ENCODE measurements around the gene IGFALS.

Gene IGFALS

DNA sequence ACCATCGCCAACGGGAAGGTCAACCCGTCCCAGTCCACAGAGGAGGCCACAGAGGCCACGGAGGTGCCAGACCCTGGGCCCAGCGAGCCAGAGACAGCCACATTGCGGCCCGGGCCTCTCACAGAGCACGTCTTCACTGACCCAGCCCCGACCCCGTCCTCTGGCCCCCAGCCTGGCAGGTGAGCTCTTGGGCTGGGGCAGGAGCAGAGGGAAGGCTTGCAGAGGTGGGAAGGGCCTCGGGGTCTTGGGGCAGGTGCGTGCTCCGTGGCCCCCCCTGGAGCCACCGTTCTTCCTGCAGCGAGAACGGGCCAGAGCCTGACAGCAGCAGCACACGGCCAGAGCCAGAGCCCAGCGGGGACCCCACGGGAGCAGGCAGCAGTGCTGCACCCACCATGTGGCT is 27.3 kb downstream of the IGFALS start:
- no peak for DNase-seq (ENCODE audit: low read depth, low spot score)

DNA sequence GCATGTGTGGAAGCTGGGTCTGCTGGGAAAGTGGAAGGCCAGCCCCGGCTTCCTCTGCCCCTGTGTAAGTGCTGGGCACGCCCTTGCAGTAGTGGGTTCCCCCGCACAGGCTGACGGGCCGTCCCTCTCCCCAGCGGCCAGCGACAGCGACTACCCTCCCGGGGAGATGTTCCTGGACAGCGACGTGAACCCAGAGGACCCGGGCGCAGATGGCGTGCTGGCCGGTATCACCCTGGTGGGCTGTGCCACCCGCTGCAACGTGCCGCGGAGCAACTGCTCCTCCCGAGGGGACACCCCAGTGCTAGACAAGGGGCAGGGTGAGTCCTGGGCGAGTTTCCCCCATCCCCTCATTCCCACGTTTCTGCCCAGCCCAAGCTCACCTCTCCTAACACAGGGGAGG is 27.7 kb downstream of the IGFALS start:
- no peak for DNase-seq (ENCODE audit: low read depth, low spot score)

DNA sequence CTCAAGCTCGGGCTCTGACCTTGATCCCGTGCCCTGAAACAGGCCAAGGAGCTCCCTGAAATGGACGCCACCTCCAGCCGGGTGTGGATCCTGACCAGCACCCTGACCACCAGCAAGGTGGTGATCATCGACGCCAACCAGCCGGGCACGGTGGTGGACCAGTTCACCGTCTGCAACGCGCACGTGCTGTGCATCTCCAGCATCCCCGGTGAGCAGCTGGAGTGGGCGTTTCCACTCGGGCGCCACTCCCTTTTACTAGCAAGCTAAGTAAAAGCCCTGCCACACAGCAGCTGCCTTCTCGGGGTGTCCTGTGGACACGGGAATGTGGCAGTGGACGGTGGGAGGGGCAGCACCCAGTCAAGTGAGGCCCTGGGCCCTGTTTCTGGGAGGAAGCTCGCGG is 28.5 kb downstream of the IGFALS start:
- no peak for DNase-seq (ENCODE audit: low read depth, low spot score)

DNA sequence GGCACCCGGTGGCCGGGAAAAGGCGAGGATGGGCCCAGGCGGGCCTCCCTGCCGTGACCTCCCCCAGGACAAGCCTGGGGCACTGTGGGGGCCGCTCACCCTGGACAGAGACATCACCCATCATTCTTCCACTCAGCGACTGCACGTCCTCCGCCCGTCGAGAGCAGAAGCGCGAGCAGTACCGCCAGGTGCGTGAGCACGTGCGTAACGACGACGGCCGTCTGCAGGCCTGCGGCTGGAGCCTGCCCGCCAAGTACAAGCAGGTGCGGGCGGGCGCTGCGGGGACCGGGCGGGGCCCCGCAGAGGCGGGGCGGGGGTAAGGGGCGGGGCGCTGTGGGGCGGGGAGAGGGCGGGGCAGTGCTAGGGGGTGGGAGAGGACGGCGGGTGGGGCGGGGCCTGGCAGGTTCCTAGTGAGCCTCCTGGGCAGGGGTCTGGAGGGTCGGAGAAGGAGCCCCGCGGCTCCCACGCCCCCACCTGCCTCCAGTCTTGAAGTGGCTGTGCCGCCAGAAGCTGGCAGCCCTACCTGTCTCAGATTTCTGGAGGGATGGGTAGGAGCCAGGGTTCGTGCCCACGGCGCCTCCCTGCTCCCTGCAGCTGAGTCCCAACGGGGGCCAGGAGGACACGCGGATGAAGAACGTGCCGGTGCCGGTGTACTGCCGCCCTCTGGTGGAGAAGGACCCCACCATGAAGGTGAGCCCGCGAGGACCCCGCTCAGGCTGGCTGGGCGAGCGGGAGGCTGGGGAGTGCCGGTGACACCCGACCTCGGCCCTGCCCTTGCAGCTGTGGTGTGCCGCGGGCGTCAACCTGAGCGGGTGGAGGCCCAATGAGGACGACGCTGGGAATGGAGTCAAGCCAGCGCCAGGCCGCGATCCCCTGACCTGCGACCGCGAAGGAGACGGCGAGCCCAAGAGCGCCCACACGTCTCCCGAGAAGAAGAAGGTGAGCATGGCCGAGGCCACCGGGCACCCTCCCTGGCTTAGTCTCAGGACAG is 29.7 kb downstream of the IGFALS start:
- DNase-seq (ENCODE audit: low read depth, low spot score), result no peak

DNA sequence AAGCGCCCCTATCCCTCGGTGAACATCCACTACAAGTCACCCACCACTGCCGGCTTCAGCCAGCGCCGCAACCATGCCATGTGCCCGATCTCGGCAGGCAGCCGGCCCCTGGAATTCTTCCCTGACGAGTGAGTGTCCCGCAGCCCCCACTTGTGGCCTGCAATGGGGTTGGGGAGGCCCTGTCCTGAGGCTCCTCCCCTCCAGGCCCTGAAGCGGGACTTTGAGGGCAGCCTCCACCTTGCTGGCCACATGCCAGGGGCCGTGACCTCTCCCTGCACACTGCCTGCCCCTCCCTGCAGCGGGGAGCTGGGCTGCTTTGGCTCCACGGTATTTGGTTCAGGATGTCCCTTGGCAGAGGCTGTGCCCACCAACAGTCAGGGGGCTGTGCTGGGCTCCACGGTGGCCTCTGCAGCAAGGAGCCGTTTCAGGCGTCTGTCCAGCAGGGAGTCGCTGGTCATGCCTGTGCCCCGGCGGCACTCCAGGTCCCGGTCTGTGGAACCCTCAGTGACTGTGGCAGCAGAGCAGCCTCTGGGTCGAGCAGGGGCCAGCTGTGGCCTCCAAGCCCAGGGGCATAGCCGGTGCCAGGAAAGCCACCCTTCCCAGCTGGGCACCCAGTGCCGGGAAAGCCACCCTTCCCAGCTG is 30.5 kb downstream of the IGFALS start:
- no peak for DNase-seq (ENCODE audit: low read depth, low spot score)

DNA sequence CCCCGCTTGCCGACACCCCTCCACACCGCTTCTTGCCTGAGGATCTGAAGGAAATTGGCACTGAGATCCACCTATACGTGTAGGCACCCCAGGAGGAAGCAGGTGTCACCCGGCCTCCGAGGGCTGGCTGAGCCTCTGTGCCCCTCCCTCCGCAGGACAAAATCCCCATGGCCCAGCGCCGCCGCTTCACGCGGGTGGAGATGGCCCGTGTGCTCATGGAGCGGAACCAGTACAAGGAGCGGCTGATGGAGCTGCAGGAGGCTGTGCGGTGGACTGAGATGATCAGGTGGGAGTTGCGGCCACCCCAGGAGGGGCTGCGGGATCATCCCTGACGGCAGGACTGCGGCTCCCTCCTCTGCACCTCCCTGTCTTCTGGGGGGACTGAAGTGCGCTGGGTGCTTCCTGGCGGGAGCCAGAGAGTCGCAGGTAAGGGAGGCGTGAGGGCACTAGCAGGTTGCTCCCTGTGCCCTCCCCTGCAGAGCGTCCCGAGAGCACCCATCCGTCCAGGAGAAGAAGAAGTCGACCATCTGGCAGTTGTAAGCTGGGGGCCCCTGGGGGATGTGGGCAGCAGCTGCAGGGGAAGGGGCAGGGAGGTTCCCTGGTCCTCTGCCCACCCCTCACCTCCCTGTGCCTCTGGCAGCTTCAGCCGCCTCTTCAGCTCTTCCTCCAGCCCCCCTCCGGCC is 31.2 kb downstream of the IGFALS start:
- DNase-seq (ENCODE audit: low read depth, low spot score), result no peak

DNA sequence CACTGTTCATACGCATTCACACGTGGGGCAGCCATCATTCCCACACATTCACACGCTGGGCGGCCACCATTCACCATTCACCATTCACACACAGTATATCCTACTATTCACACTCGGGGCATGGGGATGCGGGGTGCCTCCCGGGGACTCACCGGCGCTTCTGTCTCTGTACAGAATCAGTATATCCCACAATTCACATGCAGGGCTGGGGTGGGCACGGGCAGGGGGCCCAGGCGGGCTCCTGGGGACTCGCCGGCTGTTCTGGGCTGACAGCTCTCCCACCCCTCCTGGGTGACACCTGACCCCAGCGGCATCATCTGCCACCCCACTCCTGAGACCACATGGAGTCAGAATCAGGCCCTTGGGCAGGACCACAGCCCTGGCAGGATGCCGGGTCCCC is 31.8 kb downstream of the IGFALS start:
- DNase-seq (ENCODE audit: low read depth, low spot score), result no peak

DNA sequence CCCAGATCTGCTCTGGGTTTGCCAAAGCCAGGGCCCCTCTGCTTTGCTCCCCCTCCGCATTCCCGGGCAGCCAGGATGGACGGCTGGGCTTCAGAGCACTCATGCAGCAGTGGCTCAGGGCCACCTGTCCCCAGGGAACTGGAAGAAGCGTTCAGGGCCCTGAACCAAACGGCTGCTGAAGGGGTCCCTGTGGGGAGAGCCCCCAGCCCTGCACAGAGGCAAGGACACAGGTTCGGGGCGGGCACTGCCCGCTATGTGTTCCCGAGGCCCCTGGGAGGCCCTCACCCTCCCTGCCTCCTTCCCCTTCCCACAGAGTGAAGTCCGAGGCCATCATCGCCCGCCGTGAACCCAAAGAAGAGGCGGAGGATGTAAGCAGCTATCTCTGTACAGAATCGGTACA is 32.6 kb downstream of the IGFALS start:
- DNase-seq (ENCODE audit: low read depth, low spot score), result no peak

DNA sequence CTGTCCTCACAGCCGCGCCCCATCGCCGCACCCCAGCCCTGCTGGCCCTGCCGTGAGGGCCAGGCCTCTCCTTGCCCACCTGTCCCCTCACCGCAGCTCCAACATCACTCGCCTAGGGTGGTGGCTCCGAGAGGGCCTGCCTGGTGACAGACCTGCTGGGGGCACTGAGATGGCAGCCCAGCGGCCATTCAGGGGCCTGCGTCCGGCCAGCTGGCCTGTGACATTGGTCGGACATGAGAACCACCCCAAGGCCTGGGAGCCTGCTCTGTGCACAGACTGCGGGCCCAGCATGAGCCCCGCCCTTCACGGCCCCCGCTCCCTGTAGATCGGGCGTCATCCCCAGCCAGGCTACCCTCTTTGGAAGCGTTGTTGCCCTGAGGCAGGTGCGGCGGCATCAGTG is 34.0 kb downstream of the IGFALS start:
- no peak for DNase-seq (ENCODE audit: low read depth, low spot score)

DNA sequence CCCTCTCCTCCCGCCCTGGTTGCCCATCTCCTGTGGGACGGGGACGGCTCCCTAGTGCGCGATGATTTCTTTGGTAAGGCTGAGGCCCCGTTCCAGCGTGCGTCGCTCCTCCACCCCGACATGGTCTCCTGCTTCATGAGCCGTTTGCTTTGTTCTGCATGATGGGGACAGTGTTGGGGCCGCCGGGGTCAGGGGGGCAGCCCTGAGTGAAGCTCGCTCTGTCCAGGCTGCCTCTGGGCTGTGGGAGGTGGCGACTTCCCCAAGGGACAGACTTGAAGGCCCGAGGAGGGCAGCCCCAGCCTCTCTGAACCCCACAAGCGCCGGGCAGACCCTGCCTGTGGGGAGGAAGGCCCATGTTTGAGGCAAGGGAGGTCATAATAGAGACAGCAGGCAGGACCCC is 34.6 kb downstream of the IGFALS start:
- no peak for DNase-seq (ENCODE audit: low read depth, low spot score)

DNA sequence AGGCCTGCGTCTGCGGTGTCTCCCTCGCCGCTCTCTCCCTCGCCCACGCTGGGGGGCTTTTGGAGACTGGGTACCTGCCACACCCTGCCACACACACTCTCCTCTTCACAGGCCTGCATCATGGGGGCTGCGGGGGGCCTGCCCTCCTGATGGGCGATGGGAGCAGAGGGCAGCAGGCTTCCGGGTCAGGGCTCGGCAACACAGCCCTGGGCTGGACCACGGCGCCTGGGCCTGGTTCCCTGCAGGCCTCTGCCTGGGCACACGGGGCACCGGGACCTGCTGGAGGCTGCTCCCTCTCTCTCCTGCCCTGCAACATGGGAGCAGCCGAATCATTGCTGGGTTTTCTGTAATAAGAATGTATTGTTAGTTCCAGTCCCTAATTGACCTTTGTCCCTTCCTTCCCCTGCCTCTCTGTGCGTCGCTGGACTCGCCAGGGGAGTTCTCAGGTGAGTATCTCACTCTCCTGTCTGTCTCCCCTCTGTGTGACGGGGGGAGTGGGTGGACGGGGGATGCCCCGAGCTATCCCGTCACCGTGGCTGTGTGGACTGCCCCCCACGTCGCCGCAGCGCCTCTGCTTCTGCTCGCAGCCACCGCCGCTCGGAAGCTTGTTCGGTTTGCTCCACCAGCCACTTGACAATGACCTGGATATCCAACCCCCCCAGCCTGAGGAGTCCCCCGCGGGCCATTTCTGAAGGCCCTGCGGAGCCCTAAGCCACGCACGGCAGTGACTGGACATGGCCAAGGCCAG is 35.6 kb downstream of the IGFALS start:
- DNase-seq (ENCODE audit: low read depth, low spot score), result no peak

DNA sequence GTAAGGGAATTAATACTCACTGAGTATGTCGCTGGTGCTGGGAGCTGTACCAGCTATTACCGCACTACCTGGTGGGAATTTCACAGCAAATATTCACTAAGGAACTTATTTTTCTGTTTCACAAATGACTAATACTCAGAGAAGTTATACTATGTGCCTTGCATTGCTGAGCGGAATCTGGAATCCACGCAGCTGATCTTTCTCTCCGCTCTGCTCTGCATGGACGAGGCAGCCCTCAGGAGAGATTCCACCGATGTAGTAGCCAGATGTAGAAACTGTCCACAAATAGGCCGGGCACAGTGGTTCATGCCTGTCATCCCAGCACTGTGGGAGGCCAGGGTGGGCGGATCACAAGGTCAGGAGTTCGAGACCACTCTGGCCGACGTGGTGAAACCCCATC is 39.3 kb downstream of the IGFALS start:
- DNase-seq (ENCODE audit: low read depth, low spot score), result no peak

DNA sequence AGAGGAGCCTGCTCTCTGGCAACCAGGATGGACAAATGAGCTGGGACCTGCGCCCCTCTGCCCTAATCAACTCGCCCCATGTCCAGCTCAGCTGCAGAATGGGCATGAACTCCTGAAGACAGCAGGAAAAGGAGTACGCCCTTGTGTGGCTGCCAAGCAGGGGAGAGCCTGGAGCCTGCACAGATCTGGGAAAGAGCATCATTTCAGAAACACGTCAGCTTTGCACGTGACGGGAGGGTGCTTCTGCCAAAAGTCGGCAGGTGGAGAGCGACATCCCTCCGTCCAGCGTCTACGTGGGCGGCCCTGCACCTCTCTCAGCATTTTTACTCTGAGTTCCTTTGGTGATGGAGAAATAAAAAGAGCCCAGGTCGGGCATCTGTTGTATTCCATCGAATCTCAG is 40.7 kb downstream of the IGFALS start:
- no peak for DNase-seq (ENCODE audit: low read depth, low spot score)

DNA sequence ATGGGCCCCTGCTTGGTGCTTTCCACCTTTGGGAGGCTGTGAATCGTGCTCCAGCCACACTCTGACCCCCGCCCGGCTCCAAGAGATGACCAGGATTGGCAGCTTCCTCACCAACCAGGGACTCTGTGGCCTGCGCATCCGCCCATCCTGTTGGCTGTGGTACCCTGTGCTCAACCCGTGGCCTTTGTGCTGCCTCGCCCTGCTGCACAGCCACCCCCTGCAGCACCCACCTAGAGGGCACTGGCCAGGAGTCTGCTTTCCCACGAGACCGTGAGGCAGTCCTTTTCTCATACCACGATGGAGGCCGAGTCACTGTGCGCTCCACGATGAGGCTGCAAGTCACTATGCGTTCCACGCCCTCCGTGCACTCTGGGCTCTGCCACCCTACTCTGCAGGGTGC is 41.6 kb downstream of the IGFALS start:
- DNase-seq (ENCODE audit: low read depth, low spot score), result no peak

DNA sequence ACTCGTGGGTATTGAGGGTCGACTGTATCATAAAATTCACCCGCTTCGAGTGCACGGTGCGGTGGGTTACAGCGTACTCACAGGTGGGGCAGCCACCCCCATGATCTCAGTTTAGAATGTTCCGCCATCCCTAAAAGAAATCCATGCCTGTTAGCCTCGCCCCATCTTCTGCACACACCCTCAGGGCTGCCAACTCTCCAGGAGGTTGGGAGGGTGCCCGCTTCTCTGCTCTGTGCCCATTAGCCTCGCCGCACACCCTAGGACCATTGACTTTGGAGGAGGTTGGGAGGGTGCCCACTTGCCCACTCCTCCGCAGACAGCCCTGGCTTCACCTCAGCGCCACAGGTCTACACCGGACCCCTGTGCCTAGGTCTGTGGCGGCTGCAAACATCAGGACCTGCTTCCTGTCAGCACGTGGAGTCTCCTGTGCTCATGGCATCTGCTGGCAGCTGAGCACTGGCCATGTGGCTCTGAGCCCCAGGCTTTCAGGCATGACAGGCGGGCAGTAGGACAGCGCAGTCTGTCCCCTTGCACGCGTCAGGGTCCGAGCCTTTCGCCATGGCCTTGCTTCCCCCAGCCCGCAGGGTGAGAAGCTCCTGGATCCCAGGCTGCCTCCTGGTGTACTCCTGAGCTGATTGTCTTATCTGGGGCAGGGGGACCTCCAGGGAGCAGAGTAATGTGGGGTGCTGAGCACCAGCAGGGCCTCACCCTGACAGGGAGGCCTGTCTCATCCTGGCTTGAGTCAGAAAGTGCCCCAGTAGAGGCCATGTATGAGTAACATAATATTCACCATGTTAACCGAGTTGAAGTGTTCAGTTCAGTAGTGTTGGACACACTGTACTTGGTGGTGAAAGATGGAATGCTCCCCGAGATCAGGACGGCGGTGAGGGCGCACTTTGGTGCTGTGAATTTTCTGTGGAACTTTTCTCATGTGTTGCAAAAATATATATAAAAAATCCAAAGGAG is 44.1 kb downstream of the IGFALS start:
- DNase-seq (ENCODE audit: low read depth, low spot score), result no peak

DNA sequence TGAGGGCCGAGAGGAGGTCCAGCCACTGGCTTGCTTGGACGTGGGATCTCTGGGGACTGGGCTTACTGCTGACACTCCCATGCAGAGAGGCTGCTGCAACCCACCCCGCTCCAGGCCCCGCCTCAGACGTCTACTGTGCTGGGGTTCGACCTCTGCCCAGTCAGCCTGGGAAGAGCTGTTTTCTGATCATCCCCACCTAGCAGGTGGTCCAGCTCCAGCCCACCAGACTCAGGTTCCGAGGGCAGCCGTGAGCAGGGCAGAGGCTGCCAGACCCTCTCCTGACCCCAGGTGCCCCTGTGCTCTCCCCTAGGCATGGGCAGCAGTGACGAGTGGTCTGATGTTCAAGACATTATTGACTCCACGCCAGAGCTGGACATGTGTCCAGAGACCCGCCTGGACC is 45.6 kb downstream of the IGFALS start:
- DNase-seq (ENCODE audit: low read depth, low spot score), result no peak

DNA sequence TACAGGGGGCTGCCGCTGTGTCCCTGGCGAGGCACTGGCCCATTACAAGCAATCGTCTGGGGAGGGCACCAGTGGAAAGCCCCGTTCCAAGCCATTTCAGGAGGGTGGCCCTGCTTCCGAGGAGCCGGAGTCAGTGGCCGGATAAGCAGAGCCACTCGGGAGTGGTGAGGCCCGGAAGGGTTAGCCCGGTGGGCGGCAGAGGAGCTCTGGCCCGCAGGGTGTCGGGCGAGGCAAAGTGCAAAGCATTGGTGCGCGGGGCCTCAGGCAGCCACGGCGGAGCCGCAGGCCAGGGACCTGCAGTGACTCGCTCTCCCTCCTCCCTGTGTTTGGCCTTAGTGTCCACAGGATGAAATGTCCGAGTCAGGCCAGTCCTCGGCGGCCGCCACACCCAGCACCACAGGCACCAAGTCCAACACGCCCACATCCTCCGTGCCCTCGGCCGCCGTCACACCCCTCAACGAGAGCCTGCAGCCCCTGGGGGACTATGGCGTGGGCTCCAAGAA is 46.8 kb downstream of the IGFALS start:
- no peak for DNase-seq (ENCODE audit: low read depth, low spot score)

DNA sequence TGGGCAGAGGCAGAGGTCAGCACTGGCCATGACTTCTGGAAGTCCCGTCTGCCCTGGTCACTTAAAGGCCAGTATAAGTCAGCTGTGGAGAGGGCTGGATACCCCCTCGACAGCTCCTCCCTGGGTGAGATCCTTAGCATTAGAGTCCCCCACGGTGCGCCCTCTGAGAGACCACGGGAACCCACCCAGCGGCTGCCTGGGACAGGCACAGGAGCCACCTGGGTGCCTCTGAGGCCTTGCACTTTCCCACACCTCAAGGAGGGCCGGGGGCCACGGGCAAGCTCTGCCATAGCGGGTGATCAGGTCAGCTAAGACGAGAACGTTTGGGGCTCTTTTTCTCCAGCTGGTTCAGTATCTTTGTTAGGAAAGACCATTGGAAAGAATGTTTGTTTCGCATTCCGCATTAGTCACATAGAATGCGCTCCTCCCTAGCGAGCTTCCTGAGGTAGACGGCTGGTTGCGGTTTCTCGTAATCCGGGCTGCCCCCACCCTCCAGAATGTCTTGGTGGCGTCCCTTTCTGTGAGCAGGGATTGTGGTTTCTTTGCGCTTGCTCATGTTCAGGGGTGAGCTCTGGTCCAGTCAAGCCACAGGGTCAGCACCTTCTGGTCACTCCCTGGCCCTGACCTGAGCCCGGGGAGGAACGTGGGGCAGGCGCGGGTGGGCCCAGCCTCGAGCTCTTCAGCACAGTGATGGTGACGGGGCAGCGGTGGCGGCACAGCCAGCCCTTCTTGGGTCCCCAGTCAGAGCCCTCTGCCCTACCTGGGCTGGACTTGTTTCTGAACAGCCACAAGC is 47.4 kb downstream of the IGFALS start:
- peak; percentile 50 for DNase-seq (ENCODE audit: low read depth, low spot score)

DNA sequence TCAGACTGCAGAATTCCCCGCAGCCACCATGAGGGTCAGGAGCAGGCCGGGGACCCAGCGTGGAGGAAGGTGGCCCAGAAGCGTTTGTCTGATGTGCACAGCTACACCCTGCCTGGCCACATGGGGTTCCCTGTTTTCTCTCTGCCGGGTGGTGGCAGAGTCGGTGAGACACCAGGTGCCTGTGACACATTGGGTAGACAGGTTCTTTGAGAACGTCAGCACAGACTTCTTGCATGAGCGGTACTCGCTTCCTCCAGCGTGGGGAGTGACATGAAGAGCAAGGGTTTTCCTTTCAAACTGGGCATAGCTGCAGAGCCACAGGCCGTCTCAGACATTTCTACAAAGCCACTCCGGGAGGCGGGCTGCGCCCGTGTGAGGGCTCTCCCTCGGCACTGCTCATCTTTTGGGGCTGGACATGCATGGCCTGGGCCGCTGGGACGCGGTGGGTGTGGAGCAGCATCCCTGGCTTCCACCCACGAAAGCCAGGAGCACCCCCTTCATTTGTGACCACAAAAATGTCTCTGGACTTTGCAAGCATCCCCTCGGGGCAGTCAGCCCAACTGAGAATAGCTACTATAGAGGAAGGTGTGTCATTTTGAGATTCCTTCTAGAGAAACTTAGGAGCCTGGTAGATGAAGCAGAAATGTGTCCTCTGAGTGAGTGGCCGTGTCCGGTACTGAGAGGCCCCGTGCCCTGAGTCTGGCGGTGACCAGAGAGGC is 48.2 kb downstream of the IGFALS start:
- DNase-seq (ENCODE audit: low read depth, low spot score), result no peak

Measured in smooth muscle cell of the brain vasculature (primary cell).